GM23248 (cell line): ENCODE results near the gene ZFAND3. TPM values are rescaled to one million over a fixed set of nuclear protein-coding genes. Genes with fewer than 3 reads are reported as not detected.

Experiments used
- DNase-seq: peaks from one replicate; pipeline ENCODE4 v3.0.0-alpha.2; 2015
- H2AFZ ChIP-seq: fragments of 200-600 bp; sonication (generic); 2 replicates; pipeline ENCODE4 v1.6.1; 2016; ENCODE audit warnings: antibody characterized with exemption
- H3F3A ChIP-seq: fragments of 200-600 bp; sonication (generic); 2 replicates; pipeline ENCODE4 v1.6.1; 2016; ENCODE audit warnings: mild to moderate bottlenecking, antibody characterized with exemption, mixed run types; ENCODE audit not compliant: insufficient read depth
- H3K27ac ChIP-seq: fragments of 200-600 bp; sonication (generic); 2 replicates; pipeline ENCODE4 v1.5.1; 2016; ENCODE audit warnings: mild to moderate bottlenecking
- H3K27me3 ChIP-seq: fragments of 200-600 bp; sonication (generic); replicated peaks from 2 replicates; pipeline ENCODE4 v1.6.1; 2016; ENCODE audit warnings: mild to moderate bottlenecking; ENCODE audit not compliant: insufficient read depth
- H3K36me3 ChIP-seq: fragments of 200-600 bp; sonication (generic); 2 replicates; pipeline ENCODE4 v1.6.1; 2016; ENCODE audit warnings: low read depth, mild to moderate bottlenecking
- H3K4me1 ChIP-seq: fragments of 200-600 bp; sonication (generic); 2 replicates; pipeline ENCODE4 v1.6.1; 2016; ENCODE audit warnings: mild to moderate bottlenecking; ENCODE audit not compliant: insufficient read depth
- H3K4me2 ChIP-seq: fragments of 200-600 bp; sonication (generic); one replicate; pipeline ENCODE4 v1.6.1; 2016; ENCODE audit warnings: mild to moderate bottlenecking; ENCODE audit not compliant: unreplicated experiment
- H3K4me3 ChIP-seq: fragments of 200-600 bp; sonication (generic); 2 replicates; pipeline ENCODE4 v1.5.1; 2016; ENCODE audit warnings: mild to moderate bottlenecking
- H3K79me2 ChIP-seq: fragments of 200-600 bp; sonication (generic); 2 replicates; pipeline ENCODE4 v1.6.1; 2016; ENCODE audit warnings: mild to moderate bottlenecking; ENCODE audit not compliant: insufficient read depth
- H3K9ac ChIP-seq: fragments of 200-600 bp; sonication (generic); 2 replicates; pipeline ENCODE4 v1.6.1; 2016; ENCODE audit warnings: mild to moderate bottlenecking
- H3K9me2 ChIP-seq: fragments of 200-600 bp; sonication (generic); 2 replicates; pipeline ENCODE4 v1.6.1; 2016; ENCODE audit warnings: mixed run types, mild to moderate bottlenecking, moderate library complexity; ENCODE audit not compliant: insufficient read depth
- H3K9me3 ChIP-seq: fragments of 200-600 bp; sonication (generic); one replicate; pipeline ENCODE4 v1.6.1; 2017; ENCODE audit warnings: low read depth
- H4K20me1 ChIP-seq: fragments of 200-600 bp; sonication (generic); 2 replicates; pipeline ENCODE4 v1.6.0; 2016; ENCODE audit not compliant: insufficient read depth
- EZH2 ChIP-seq: fragments of 200-600 bp; sonication (generic); IDR thresholded peaks from 2 replicates; pipeline ENCODE4 v1.6.1; 2018; ENCODE audit warnings: antibody characterized with exemption, mild to moderate bottlenecking; ENCODE audit not compliant: insufficient read depth, poor library complexity, severe bottlenecking
- EZH2phosphoT487 ChIP-seq: fragments of 200-600 bp; sonication (generic); IDR thresholded peaks from 2 replicates; pipeline ENCODE4 v1.6.1; 2018; ENCODE audit warnings: antibody characterized with exemption, moderate library complexity, mild to moderate bottlenecking, low read depth; ENCODE audit not compliant: insufficient read depth
- WGBS, 2 experiments: methylation state at CpG; one replicate each; pipeline ENCODE4 v1.1.6; 2015 to 2017; ENCODE audit warnings: low lambda C conversion rate in 2 of 2, low coverage in 1 of 2; ENCODE audit errors: missing lambda C conversion rate in 2 of 2; 5-methylcytosine and 5-hydroxymethylcytosine counted together
- in situ Hi-C: fragments of 300-500 bp; cut with MboI; formaldehyde crosslinking; loops from 2 replicates; pipeline ENCODE4 v1.15.0; 2020
- polyA plus RNA-seq: library from polyadenylated mRNA; unstranded; fragments of >200 nt; fragmentation: Nextera tagmentation; extraction: Ambion mirVana; gene quantifications from 2 replicates; pipeline ENCODE4 v1.2.1, GENCODE V29; 2016
- total RNA-seq: library from RNA; depleted of rRNA; stranded (reverse); fragments of >200 nt; shearing (Covaris generic); gene quantifications from 2 replicates; pipeline ENCODE4 v1.2.3, GENCODE V29; 2014

Gene ZFAND3
- total and polyA plus RNA-seq, 2 experiments from 2014 or later: 27.5 to 40.0 TPM

- no peak overlapping the region for H3K4me2 ChIP-seq
- no peaks in the 10 kb centered on the region for H3K27me3 ChIP-seq
- peaks cover 42% of the 10 kb centered on the region; the same call in 1 of the 2 replicates for H4K20me1 ChIP-seq
- no peaks in the 10 kb centered on the region for H3K9me2 ChIP-seq
- 92% methylated on average over 4 of the region's 4 CpGs for WGBS, 2 experiments
- no peak for TF ChIP-seq EZH2phosphoT487
- no peak for TF ChIP-seq EZH2
- no peak overlapping the region for H2AFZ ChIP-seq
- no peak overlapping the region for H3K27ac ChIP-seq
- peaks cover 82% of the 10 kb centered on the region for H3K79me2 ChIP-seq
- no peak for DNase-seq
- no peak overlapping the region for H3K4me3 ChIP-seq
- in situ Hi-C loops: no loop called here
- H3K9me3 ChIP-seq: no peaks in the 10 kb centered on the region
- no peak overlapping the region for H3K9ac ChIP-seq
- H3K36me3 ChIP-seq: no peaks in the 10 kb centered on the region
- peaks cover 12% of the 10 kb centered on the region for H3K4me1 ChIP-seq
- H3F3A ChIP-seq: peaks cover 20% of the 10 kb centered on the region
Observed at GRCh38 chr6:38127284-38127683, 307.8 kb downstream of the ZFAND3 start.

GRCh38 chr6:38131527-38131965 lies 312.0 kb downstream of the ZFAND3 start:
- DNase-seq: peak; percentile 96
- Histone ChIP-seq H3K9me3 (no peaks in the 10 kb centered on the region), H3K9ac (peak overlapping the region; percentile 22; the same call in 1 of the 2 replicates), H3K27ac (peak overlapping the region; percentile 69), H3K4me3 (no peak overlapping the region), H3K4me1 (peaks cover 12% of the 10 kb centered on the region), H3F3A (peaks cover 31% of the 10 kb centered on the region), H3K27me3 (no peaks in the 10 kb centered on the region), H2AFZ (no peak overlapping the region), H4K20me1 (peaks cover 48% of the 10 kb centered on the region), H3K36me3 (no peaks in the 10 kb centered on the region), H3K4me2 (peak overlapping the region; percentile 37), H3K9me2 (no peaks in the 10 kb centered on the region), H3K79me2 (peaks cover 88% of the 10 kb centered on the region)
- TF ChIP-seq EZH2: no peak
- no peak for TF ChIP-seq EZH2phosphoT487
- in situ Hi-C loops: no loop called here

- no peak overlapping the region for H3K4me3 ChIP-seq
- H3K4me2 ChIP-seq: no peak overlapping the region
- no peak for DNase-seq
- in situ Hi-C loops: no loop called here
- H4K20me1 ChIP-seq: peaks cover 40% of the 10 kb centered on the region
- WGBS, 2 experiments: 97% methylated on average over 7 of the region's 7 CpGs
- H3K27ac ChIP-seq: no peak overlapping the region
- H3K27me3 ChIP-seq: no peaks in the 10 kb centered on the region
- H3K36me3 ChIP-seq: 0 out of 2 replicates have a peak, but pooled peaks cover 4% of the 10 kb centered on the region
- H3K9me3 ChIP-seq: no peaks in the 10 kb centered on the region
- H3K79me2 ChIP-seq: peaks cover 88% of the 10 kb centered on the region
- H3K9me2 ChIP-seq: no peaks in the 10 kb centered on the region
- TF ChIP-seq EZH2phosphoT487: no peak
- no peak for TF ChIP-seq EZH2
- no peak overlapping the region for H2AFZ ChIP-seq
- H3F3A ChIP-seq: peaks cover 35% of the 10 kb centered on the region
- no peak overlapping the region for H3K9ac ChIP-seq
- peaks cover 12% of the 10 kb centered on the region for H3K4me1 ChIP-seq
Observed at GRCh38 chr6:38133932-38134703, 314.6 kb downstream of the ZFAND3 start.

- no peak overlapping the region for H3K9ac ChIP-seq
- no peak overlapping the region for H3K27ac ChIP-seq
- H3K9me3 ChIP-seq: no peaks in the 10 kb centered on the region
- peaks cover 12% of the 10 kb centered on the region for H3K4me1 ChIP-seq
- DNase-seq: no peak
- H3K4me3 ChIP-seq: no peak overlapping the region
- H3K4me2 ChIP-seq: no peak overlapping the region
- no peaks in the 10 kb centered on the region for H3K9me2 ChIP-seq
- 0 out of 2 replicates have a peak, but pooled peaks cover 7% of the 10 kb centered on the region for H3K36me3 ChIP-seq
- no peak for TF ChIP-seq EZH2
- no peak for TF ChIP-seq EZH2phosphoT487
- H3K79me2 ChIP-seq: peaks cover 88% of the 10 kb centered on the region
- no peak overlapping the region for H2AFZ ChIP-seq
- WGBS, 2 experiments: 75 to 78% methylated on average over 4 of the region's 4 CpGs
- peaks cover 35% of the 10 kb centered on the region for H3F3A ChIP-seq
- peaks cover 39% of the 10 kb centered on the region for H4K20me1 ChIP-seq
- in situ Hi-C loops: no loop called here
- H3K27me3 ChIP-seq: no peaks in the 10 kb centered on the region
Observed at GRCh38 chr6:38134704-38135088, 315.2 kb downstream of the ZFAND3 start.
